Skin of body (tissue), 2 donors: ENCODE results near the gene SLIT1. TPM values are rescaled to one million over a fixed set of nuclear protein-coding genes. Genes with fewer than 3 reads are reported as not detected.

Experiments
- DNase-seq: peaks from one replicate; lab custom pipeline; 2025; lab: John Stamatoyannopoulos, UW
- total RNA-seq: library from RNA; depleted of rRNA; stranded (reverse); fragments of >200 nt; gene quantifications from one replicate; pipeline ENCODE4 v1.2.3, GENCODE V29; 2014

SLIT1 gene
- total RNA-seq, 1 donor from 2014 or later: 0.59 TPM

GRCh38 chr10:97140049-97140846, 45.5 kb downstream of the SLIT1 start:
- no peak for DNase-seq

GRCh38 chr10:97139651-97140048, 46.1 kb downstream of the SLIT1 start:
- DNase-seq: no peak

GRCh38 chr10:97138846-97139245, 46.9 kb downstream of the SLIT1 start:
- no peak for DNase-seq

GRCh38 chr10:97138174-97138573, 47.6 kb downstream of the SLIT1 start:
- no peak for DNase-seq

- DNase-seq: no peak
These were observed 49.0 kb downstream of the SLIT1 start for GRCh38 chr10:97136756-97137155.

GRCh38 chr10:97135464-97135863, 50.3 kb downstream of the SLIT1 start:
- no peak for DNase-seq

GRCh38 chr10:97134983-97135382, 50.8 kb downstream of the SLIT1 start:
- no peak for DNase-seq

- DNase-seq: no peak
These were observed 51.6 kb downstream of the SLIT1 start for GRCh38 chr10:97134110-97134509.

GRCh38 chr10:97132273-97132672, 53.5 kb downstream of the SLIT1 start:
- no peak for DNase-seq

GRCh38 chr10:97131666-97132065, 54.1 kb downstream of the SLIT1 start:
- peak; percentile 19 for DNase-seq

GRCh38 chr10:97131181-97131628, 54.6 kb downstream of the SLIT1 start:
- no peak for DNase-seq

- DNase-seq: no peak
These were observed 56.1 kb downstream of the SLIT1 start for GRCh38 chr10:97129666-97130065.

GRCh38 chr10:97128516-97129154, 57.1 kb downstream of the SLIT1 start:
- no peak for DNase-seq

GRCh38 chr10:97128039-97128492, 57.7 kb downstream of the SLIT1 start:
- DNase-seq: no peak

GRCh38 chr10:97127509-97127908, 58.2 kb downstream of the SLIT1 start:
- no peak for DNase-seq

GRCh38 chr10:97124211-97124610, 61.5 kb downstream of the SLIT1 start:
- DNase-seq: no peak

GRCh38 chr10:97123765-97124164, 62.0 kb downstream of the SLIT1 start:
- DNase-seq: no peak

- DNase-seq: no peak
These were observed 64.7 kb downstream of the SLIT1 start for GRCh38 chr10:97121041-97121440.

GRCh38 chr10:97120370-97120769, 65.4 kb downstream of the SLIT1 start:
- no peak for DNase-seq

- DNase-seq: no peak
These were observed 66.6 kb downstream of the SLIT1 start for GRCh38 chr10:97119058-97119745.

GRCh38 chr10:97117372-97117771, 68.4 kb downstream of the SLIT1 start:
- no peak for DNase-seq

- no peak for DNase-seq
These were observed 69.1 kb downstream of the SLIT1 start for GRCh38 chr10:97116462-97117162.
